ENCODE measurements around the gene INPP5B. TPM values are rescaled to one million over a fixed set of nuclear protein-coding genes. Genes with fewer than 3 reads are reported as not detected.

INPP5B gene
- total and polyA plus RNA-seq, 2 of the 13 experiments (the other 11 are each of a cell fraction or from before 2014, with no cell fraction given) = 9.0 to 9.8 TPM

GRCh38 chr1:37946703-37947360 lies at the start of gene INPP5B (continued):
- TF ChIP-seq, protein P1, sequence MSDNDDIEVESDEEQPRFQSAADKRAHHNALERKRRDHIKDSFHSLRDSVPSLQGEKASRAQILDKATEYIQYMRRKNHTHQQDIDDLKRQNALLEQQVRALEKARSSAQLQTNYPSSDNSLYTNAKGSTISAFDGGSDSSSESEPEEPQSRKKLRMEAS (IDR thresholded peaks at IDR 0.05) = peak; percentile 80
- peak; percentile 74; the same call in 1 of the 2 replicates for TF ChIP-seq HOXA3 (CRISPR knock-in tag; IDR thresholded peaks at IDR 0.05)
- no peak for TF ChIP-seq FLYWCH1 (CRISPR knock-in tag; IDR thresholded peaks at IDR 0.05)
- 0 out of 2 replicates have a peak, but pooled peaks have one; percentile 35 for TF ChIP-seq ZNF644 (CRISPR knock-in tag; IDR thresholded peaks at IDR 0.05; ENCODE audit: low read depth)
- TF ChIP-seq KDM2A (CRISPR knock-in tag; IDR thresholded peaks at IDR 0.05; ENCODE audit: borderline replicate concordance, low read depth) = peak; percentile 62; the same call in 1 of the 2 replicates
- 0 out of 2 replicates have a peak, but pooled peaks have one; percentile 56 for TF ChIP-seq SP4 (CRISPR knock-in tag; IDR thresholded peaks at IDR 0.05)
- TF ChIP-seq FOXO1 (CRISPR knock-in tag; IDR thresholded peaks at IDR 0.05) = no peak
- TF ChIP-seq ARID4A (CRISPR knock-in tag; IDR thresholded peaks at IDR 0.05; ENCODE audit: borderline replicate concordance) = peak; percentile 85
- TF ChIP-seq, protein P2, sequence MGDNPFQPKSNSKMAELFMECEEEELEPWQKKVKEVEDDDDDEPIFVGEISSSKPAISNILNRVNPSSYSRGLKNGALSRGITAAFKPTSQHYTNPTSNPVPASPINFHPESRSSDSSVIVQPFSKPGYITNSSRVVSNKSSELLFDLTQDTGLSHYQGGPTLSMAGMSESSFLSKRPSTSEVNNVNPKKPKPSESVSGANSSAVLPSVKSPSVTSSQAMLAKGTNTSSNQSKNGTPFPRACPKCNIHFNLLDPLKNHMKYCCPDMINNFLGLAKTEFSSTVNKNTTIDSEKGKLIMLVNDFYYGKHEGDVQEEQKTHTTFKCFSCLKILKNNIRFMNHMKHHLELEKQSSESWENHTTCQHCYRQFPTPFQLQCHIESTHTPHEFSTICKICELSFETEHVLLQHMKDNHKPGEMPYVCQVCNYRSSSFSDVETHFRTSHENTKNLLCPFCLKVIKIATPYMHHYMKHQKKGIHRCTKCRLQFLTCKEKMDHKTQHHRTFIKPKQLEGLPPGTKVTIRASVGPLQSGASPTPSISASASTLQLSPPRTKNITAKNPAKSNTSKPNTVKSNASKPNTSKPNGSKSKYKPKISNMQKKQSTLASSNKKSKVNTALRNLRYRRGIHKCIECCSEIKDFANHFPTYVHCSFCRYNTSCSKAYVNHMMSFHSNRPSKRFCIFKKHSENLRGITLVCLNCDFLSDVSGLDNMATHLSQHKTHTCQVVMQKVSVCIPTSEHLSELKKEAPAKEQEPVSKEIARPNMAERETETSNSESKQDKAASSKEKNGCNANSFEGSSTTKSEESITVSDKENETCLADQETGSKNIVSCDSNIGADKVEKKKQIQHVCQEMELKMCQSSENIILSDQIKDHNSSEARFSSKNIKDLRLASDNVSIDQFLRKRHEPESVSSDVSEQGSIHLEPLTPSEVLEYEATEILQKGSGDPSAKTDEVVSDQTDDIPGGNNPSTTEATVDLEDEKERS (CRISPR knock-in tag; IDR thresholded peaks at IDR 0.05) = 0 out of 2 replicates have a peak, but pooled peaks have one; percentile 23
- peak; percentile 88 for TF ChIP-seq MAZ (IDR thresholded peaks at IDR 0.05; ENCODE audit: borderline replicate concordance, low read depth, low read length)
- TF ChIP-seq MAZ (CRISPR knock-in tag; IDR thresholded peaks at IDR 0.05; ENCODE audit: low read depth) = peak; percentile 74
- no peak for TF ChIP-seq HOXA5 (CRISPR knock-in tag; IDR thresholded peaks at IDR 0.05)
- 0 out of 2 replicates have a peak, but pooled peaks have one; percentile 19 for TF ChIP-seq SNAPC4 (CRISPR knock-in tag; IDR thresholded peaks at IDR 0.05)
- peak; percentile 75; the same call in 1 of the 2 replicates for TF ChIP-seq FOXK1 (CRISPR knock-in tag; IDR thresholded peaks at IDR 0.05; ENCODE audit: borderline replicate concordance, low read depth)
- TF ChIP-seq ZNF652 (CRISPR knock-in tag; IDR thresholded peaks at IDR 0.05; ENCODE audit: borderline replicate concordance, low read depth) = peak; percentile 100
- TF ChIP-seq ATAD3A (CRISPR knock-in tag; IDR thresholded peaks at IDR 0.05) = no peak
